D341Med (cell line): Measurements from ENCODE around the gene ELMO1.

Experiments used
- DNase-seq: peaks from one replicate; pipeline ENCODE4 v3.0.0; 2012; ENCODE audit warnings: low spot score

Gene ELMO1

DNA sequence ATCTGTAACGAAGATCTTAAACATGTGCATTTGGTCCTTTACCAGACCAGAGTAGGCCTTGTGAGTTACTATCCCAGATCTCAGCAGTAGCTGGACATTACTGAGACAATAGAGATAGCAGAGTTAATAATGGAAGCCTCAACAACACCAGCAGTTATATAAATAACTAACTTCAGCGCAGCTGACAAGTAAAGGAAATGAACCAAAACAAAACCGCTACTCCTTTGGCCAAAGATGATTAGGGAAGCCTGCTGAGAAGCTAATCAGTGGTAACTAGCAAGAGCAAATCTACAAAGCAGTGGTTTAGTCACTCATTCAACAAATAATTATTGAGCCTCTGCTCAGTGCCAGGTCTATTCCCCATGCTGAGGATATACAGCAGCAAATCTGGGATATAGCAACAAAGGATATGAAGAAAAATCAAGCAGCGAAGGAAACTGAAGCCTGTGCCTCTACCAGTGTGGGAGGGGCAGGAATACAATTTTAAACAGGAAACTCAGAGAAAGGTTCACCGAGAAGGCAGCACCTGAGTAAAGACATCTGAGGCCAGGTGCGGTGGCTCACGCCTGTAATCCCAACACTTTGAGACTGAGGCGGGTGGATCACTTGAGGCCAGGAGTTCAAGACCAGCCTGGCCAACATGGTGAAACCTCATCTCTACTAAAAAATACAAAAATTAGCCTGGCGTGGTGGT lies 103.6 kb downstream of the ELMO1 start:
- no peak for DNase-seq

DNA sequence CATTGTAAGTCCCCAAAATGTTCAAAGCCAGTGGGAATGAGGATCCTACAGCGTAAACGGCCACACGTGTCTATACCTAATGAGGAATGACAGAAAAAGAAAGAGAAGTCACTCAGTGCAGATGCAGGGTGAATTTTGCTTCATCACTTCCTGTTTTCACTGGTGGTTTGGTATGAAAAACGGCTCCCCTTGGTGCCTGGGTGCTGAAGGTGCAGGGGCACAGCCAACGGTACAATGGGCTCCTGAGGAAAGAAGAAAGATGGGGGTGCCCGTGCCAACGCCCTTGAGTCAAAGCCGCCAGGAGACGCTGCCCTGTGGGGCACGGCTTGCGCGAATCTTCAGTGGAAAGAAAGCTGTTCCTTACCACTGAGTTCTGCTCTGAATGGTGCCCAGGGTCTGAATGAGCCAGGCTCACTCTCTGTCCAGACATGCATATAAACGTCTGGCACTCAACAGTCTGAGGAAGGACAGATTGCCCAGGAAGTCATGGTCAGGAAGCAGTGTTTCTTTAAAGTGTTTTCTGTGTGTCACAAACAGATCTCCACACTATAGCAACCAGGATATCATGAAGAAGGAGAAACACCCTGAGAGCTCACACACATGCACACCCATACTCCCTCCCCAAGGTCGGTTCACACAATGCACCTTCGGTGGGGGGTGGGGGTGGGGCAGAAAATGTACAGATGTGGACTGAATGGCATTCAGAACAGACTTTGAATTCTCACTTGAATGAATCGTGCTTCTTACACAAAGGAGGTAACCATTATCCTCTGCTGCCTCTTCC lies 105.8 kb downstream of the ELMO1 start:
- no peak for DNase-seq

DNA sequence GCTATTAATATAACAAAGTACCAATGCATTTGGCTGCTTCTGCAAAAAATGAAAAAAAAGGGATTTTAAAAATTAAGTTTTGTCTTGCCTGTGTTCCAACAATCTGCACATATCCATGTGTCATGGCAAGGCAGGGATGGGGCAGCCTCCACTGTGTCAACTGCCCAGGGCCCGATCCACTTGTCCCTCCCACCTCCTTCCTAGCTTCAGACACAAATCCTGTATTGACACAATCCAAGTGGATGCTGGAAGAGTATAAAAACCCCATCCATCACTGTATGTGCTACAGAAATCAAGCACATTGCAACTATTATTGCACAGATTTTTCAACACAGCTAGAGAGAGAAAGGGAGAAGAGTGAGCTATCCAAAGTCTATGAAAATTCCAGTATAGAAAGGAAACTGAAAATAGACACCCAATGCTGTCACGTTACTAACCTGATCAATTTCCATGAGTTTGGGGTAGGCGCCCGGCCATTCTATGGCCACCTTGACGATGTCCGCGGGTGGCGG lies 106.4 kb downstream of the ELMO1 start:
- DNase-seq, result no peak

DNA sequence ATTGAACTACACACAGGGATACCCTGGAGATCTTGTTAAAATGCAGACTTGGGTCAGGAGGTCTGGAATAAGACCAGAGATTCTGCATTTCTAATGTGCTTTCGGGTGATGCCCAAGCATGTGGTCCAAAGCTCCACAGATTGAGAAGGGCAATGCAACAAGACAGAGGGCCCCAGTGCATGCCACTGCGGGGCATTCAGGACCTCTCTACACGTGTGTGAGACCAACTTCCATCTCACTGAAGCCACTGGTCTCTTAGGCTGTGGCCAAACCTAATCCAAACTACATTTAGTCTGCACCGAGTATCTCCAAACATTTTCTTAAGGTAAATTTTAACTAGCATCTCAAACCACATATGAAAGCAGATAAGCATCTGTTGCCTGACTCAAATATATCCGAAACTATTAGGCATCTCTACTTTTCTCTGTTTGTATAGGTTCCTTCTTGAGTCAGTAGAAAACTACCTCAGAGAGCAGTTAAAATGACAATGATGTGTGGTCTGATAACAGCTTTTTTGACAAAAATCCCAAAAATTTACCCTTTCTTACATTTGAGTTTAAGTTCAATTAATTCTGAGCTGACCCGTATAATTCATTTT lies 107.5 kb downstream of the ELMO1 start:
- no peak for DNase-seq

DNA sequence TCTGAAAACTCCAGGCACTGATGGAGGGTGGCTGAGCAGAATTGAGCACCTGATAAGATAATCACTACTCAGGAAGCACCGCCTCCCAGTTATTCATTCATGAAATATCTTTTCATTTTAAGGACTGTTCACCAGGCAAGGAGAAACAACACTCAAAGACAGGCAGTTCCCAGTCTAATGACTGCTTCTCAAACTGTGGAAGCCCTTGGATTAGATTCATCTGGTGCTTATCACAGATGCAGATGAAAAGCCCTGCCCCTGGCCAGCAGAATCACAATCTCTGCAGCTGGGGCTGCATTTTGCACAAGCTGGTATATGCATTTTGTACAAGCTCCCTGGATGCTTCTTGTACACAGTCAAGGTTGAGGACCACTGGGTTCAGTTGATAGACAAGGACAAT lies 109.7 kb downstream of the ELMO1 start:
- DNase-seq, result no peak

DNA sequence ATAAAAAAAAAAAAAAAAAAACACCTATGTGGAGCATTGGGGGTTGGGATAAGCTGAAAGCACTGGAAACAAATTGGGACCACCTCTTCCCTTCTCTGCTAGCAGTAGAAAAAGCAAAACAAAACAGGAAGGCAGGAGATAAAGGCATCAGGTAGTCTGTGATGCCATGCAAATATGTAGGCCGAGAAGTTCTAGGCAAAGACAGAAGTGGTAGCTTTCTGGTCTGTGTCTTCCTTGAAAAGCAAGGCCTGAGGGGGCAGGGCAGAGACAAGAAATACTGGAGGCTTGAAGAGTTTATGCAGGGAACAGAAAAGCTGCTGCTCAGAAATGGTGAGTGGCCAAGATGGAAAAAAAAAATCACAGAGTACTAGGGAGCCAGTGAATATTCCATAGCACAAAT lies 111.1 kb downstream of the ELMO1 start:
- DNase-seq, result no peak

DNA sequence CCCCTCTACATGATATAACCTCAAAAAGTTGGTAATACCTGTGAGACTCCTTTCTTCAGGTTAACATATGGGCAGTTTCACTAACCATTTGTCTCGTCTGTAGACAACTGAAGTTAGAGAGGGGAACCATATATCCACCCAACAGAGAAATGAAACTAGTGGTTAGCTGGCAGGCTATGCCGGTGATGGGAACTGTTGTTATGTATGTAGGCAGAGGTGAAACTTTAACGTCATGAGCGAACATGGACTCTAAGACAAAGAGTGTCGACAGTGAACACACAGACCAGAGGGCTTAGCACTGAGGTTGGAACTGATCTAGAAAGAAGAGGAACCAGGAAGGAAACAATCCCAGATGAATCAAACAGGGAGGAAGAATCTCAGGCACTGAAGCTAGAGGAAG lies 112.4 kb downstream of the ELMO1 start:
- no peak for DNase-seq

DNA sequence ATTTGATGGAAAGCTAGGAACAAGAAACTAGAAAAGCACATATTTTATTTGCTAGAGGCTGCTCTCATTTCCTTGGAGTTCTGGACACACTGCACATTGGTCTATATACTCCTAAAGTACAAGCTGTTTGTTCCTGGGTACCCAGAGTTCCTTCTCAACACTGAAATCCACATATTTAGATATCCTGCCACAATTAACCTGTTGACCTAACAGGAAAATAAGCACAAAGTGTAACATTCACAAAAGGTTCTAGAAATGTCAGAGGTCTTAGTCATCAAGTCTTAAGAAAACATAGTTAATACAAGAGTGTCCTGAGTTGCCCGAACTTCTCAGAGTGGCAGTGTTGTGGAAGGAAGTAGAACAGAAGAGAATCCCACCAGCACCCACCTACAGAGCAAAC lies 115.6 kb downstream of the ELMO1 start:
- DNase-seq, result no peak

DNA sequence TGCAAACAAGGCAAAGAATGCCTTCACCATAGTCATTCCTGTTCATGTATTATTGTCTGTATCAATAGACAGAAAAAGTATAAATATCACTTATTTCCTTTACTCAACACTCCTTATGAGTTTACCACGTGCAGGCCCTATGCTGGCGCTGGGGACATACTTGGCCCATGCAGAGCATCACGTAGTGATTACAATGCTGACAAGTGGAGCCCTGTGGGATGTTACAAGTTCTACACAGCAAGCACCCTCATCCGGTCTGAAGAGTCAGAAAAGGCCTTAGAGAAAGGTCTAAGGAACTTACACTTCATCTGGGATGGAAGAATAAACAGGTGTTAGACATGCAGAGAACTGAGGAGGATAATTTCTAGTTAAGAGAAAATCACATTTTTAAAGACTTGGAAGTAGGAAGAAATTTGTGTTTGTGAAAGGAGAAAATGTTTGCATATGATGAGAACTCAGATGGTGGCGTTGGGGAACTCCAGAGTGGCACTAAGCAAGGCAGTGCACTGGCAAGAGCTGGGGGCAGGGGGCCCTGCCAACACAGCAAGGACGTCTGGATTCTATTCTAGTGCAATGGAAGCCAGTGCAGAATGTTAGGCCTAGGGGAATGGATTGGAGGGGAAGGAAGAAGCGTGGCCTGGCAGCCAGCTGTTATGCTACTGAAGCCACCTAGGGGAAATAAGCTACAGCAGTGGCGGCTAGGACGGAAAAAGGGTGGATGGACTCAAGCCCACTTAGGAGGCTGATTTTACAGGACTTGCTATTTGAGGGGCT lies 116.2 kb downstream of the ELMO1 start:
- DNase-seq, result no peak

DNA sequence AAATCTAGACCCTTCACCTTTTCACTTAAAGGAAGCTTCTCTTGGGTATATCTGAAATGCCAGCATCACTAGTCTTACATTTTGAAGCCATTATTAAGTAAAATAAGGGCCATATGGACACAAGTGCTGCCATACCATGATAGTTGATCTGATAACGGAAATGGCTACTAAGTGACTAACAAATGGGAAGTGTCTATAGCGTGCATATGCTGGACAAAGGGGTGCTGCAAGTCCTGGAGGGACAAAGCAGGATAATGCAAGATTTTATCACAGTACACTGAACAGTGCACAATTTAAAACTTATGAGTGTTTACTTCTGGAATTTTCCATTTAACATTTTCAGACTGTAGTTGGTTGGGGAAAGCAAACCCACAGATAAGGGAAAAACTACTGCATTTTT lies 117.9 kb downstream of the ELMO1 start:
- DNase-seq, result no peak

DNA sequence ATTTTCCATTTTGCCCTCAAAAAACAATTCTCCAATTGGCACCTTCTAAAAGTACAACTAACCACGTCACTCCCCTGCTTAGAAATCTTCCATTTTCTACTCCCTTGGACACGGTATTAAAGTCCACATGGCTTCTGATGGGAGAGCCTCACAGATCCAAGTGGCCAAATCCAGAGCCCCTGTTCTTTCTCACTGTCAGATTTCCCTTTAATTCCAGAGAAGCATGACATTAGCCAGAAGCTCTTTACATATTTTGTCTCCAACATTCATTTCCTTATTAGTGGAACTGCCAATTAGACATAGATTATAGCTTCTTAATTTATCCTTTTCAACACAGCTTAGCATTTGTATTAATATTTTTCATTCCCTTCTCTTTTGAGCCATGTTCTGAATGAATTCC lies 118.7 kb downstream of the ELMO1 start:
- no peak for DNase-seq

DNA sequence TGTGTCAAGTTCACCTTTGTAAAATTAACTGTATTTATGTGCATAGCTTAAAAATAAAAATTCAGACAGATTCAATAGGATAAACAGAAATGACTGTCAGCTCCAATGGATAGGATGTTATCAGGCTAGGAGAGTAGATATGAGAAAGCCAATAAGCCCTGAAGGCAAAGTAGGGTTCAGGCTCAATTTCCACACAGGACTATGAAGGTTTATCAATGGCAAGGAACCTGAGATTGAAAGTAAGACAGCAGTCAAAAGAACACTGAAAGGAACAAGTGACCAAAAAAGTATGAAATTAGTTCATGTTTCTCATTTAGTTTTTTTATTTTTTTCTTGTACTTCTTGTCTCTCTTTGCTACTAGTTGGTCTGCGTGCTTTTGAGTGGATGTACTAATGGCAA lies 121.4 kb downstream of the ELMO1 start:
- no peak for DNase-seq

DNA sequence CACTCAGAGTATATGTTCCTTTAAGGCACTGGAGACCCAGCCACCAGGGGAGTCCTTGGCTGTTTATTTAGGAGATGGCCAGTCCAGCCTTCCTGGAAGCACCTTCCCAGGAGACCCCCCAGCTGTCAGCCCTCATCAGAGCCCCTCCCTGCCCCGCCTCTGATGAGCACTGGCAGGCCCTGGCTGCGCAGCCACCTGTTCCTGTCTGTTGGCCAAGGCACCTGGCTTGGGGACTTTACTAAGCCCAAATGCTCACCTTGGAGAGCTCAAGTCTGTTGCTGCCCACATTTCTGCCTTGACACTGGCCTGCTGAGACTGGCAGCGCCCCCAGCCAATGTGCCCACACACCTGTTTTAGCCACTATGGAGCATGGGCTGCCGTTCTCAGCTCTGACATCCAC lies 124.7 kb downstream of the ELMO1 start:
- DNase-seq, result no peak

DNA sequence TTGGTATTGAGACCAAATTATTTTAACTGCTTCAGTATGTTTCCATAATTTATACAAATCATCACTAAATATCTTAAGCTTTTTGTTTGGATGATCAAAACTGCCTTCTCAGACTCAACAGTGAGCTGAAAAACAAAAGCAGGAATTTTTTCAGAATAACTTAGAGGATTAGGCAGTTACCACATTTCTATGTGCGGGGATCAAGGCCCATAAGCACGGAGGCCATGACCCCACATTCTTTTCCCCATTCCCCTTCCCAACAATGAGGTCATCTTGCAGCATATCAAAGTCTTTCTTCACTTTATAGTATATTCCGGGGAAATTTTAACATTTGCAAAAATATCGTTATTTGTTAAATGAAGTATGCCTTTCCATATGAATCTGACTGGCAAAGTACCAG lies 125.8 kb downstream of the ELMO1 start:
- DNase-seq, result no peak

DNA sequence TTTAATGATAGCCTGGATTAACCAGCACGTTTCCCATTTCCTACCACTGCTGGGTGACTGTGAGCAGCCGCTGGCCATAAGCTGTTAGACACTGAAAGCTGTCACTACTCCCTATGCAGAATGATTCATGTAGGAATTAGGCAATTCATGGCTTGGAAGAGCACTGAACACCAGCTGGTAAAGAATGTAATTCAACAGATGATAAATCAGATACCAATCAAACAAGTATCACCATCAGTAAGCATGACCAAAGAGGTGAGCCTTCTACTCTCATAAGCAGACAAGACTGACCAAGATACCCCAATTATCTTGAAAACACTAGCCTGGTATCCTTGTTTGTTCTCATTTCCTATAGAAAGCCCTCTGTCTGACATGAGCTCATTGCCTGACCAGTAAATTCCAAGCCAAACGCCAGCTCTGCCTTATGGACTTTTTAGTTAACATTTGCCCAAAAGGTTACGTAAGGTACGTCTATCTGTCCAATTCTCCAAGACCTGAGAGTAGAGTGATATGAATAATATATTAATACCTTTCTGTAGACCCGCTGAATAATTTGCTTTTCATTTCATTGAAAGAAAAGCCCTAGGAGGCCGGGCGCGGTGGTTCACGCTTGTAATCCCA lies 127.7 kb downstream of the ELMO1 start:
- DNase-seq, result no peak

DNA sequence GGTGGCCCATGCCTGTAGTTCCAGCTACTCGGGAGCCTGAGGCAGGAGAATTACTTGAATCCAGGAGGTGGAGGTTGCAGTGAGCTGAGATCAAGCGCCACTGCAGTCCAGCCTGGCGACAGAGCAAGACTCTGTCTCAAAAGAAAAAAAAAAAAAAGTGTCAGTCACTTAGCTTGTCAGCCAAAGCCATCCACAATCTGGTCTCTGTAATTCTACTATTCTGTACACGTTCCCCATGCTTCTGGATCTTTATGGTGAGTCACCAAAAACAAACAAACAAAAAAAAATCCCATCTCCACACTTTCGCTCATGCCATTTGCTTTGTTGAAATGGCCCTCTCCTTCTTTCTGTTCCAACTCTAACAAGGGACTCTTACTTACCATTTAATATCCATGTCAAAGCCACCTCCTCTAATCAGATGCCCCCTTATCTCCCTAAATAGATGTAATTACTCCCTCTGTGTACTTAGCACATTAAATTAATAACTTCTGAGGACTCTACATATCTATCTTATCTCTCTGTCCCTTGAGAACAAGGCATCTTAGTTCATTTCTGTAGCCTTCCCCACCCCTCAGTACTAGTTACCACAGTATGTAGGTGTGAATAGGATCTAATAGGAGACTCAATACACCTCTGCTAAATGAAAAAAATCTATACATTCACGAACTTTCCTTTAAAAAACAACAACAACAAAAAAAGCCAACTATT lies 128.4 kb downstream of the ELMO1 start:
- DNase-seq, result no peak

DNA sequence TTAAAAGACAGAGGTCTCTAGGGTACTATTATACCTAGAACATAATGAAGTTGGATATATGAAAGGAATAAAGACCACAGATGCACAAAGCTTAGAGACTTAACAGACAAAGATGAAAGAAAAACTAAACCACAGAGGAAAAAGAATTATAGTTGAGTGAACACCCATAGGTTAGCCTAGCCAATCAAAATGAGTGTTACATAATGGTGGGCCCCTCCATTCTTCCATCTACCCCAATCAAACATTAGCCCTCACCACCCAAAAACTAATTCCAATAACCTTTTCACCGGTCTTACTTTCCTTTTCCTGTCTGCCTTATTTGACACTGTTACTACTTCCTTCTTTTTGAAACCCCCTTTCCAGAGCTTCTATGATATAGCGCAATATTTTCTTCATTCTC lies 130.1 kb downstream of the ELMO1 start:
- DNase-seq, result no peak

DNA sequence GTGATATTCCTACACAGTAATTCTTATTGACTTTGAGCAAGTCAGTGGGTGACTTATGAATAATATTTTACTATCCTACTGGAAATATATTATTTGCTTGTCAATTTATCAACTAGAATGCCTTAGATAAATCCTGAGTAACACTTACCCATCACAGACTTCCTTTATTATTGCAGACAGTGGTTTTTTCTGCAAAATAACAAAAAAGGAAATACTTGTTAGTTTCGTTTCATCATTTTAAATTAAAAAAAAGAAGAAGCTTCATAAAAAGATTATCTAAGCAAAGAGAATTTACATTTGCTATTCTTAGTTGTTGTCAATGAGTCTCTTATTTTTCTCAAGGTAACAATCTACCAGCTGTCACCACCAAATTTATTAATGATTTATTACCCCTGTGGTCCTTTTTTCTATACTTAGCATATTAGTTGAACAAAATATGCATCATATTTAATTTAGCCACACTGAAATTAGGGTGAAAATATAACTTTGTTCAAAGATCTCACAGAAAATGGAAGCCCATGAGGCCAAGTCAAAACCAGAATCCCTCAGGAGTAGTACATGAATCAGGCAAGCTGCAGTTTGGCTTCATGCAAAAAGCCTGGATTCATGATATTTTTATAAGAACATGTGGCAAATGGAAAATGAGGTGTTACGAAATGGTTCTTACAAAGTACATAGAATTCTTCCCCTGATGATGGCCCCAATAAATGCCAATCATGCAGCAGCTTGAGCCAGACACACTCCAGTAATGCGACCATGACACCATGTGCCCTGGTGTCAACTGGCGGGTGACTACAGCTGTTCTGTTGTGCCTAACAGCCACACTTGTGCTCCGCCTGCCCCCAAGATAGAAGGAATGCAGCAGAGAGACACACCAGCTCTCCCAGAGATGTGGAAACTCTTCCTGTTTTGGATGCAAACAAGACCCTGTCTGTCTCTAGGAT lies 132.6 kb downstream of the ELMO1 start:
- DNase-seq, result no peak

DNA sequence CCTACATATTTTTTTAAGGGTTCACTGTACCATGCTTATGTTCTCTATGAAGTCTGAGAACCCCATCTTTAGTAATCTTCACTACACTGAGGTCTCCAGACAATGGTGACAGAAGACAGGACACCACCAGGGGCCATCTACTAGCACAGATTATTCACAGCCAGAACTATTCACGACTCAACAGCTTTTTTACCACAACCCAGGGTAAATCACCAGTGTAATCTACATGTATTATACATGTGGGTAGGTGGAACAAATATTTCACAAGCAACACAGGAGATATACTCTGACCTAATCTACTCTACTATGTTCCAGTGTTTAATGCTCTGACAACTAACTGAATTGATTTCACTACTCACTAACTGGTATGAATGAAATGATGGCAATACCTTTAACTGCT lies 136.1 kb downstream of the ELMO1 start:
- DNase-seq, result no peak

DNA sequence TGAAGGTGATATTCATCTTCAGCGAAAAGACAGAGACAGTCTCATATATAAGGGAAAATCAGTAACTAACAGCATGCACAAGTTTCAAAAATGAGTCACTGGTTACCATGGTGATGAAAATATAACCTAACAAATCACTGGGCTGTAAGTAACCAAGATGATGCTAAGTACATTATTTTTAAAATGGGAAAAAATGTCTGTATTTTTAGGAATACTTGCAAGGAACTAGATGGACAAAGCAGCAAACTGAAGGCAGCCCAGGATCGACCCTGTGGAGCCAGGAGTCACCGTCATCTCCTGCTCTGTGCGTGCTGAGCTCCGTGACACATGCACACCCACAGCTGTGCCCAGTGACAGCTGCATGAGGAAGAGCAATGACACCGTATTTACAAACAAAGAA lies 137.3 kb downstream of the ELMO1 start:
- DNase-seq, result no peak
